ENCODE results near the gene OSBP2. TPM values are rescaled to one million over a fixed set of nuclear protein-coding genes. Genes with fewer than 3 reads are reported as not detected.

The OSBP2 gene
- total and polyA plus RNA-seq, 2 experiments from 2014 or later = 2.1 to 2.9 TPM

GRCh38 chr22:30861688-30862552 is 167.2 kb downstream of the OSBP2 start:
- Mint-ChIP-seq H3K4me3 (no peak overlapping the region), H3K27ac (no peak overlapping the region), H3K27me3 (ENCODE audit: insufficient read depth, low read depth, poor library complexity) (peaks cover 4% of the 10 kb centered on the region), H3K9me3 (no peaks in the 10 kb centered on the region), H3K36me3 (ENCODE audit: low read depth) (no peaks in the 10 kb centered on the region), H3K4me1 (0 out of 3 replicates have a peak, but pooled peaks cover 2% of the 10 kb centered on the region)
- no peaks in the 10 kb centered on the region for H3K79me2 ChIP-seq (replicated peaks; ENCODE audit: insufficient read depth)
- no peak overlapping the region for H2AFZ ChIP-seq
- H4K20me1 ChIP-seq (replicated peaks; ENCODE audit: insufficient read depth) = no peaks in the 10 kb centered on the region
- DNase-seq (ENCODE audit: low spot score) = no peak
- H3K4me1 ChIP-seq (ENCODE audit: insufficient read depth) = 0 out of 2 replicates have a peak, but pooled peaks cover 3% of the 10 kb centered on the region
- H3K36me3 ChIP-seq (ENCODE audit: insufficient read depth) = no peaks in the 10 kb centered on the region
- TF ChIP-seq CTCF (conservative IDR thresholded peaks at IDR 0.05; ENCODE audit: low read depth in 2 of 2) (no peak), REST (IDR thresholded peaks at IDR 0.05; ENCODE audit: unreplicated experiment) (no peak), ZNF331 (CRISPR knock-in tag; IDR thresholded peaks at IDR 0.05; ENCODE audit: low read depth) (no peak), EZH2phosphoT487 (IDR thresholded peaks at IDR 0.05; ENCODE audit: unreplicated experiment) (no peak), POLR2AphosphoS5 (IDR thresholded peaks at IDR 0.05; ENCODE audit: low read depth) (no peak), EZH2 (IDR thresholded peaks at IDR 0.05; ENCODE audit: low read depth, unreplicated experiment) (no peak)
- TF ChIP-seq, protein P1, sequence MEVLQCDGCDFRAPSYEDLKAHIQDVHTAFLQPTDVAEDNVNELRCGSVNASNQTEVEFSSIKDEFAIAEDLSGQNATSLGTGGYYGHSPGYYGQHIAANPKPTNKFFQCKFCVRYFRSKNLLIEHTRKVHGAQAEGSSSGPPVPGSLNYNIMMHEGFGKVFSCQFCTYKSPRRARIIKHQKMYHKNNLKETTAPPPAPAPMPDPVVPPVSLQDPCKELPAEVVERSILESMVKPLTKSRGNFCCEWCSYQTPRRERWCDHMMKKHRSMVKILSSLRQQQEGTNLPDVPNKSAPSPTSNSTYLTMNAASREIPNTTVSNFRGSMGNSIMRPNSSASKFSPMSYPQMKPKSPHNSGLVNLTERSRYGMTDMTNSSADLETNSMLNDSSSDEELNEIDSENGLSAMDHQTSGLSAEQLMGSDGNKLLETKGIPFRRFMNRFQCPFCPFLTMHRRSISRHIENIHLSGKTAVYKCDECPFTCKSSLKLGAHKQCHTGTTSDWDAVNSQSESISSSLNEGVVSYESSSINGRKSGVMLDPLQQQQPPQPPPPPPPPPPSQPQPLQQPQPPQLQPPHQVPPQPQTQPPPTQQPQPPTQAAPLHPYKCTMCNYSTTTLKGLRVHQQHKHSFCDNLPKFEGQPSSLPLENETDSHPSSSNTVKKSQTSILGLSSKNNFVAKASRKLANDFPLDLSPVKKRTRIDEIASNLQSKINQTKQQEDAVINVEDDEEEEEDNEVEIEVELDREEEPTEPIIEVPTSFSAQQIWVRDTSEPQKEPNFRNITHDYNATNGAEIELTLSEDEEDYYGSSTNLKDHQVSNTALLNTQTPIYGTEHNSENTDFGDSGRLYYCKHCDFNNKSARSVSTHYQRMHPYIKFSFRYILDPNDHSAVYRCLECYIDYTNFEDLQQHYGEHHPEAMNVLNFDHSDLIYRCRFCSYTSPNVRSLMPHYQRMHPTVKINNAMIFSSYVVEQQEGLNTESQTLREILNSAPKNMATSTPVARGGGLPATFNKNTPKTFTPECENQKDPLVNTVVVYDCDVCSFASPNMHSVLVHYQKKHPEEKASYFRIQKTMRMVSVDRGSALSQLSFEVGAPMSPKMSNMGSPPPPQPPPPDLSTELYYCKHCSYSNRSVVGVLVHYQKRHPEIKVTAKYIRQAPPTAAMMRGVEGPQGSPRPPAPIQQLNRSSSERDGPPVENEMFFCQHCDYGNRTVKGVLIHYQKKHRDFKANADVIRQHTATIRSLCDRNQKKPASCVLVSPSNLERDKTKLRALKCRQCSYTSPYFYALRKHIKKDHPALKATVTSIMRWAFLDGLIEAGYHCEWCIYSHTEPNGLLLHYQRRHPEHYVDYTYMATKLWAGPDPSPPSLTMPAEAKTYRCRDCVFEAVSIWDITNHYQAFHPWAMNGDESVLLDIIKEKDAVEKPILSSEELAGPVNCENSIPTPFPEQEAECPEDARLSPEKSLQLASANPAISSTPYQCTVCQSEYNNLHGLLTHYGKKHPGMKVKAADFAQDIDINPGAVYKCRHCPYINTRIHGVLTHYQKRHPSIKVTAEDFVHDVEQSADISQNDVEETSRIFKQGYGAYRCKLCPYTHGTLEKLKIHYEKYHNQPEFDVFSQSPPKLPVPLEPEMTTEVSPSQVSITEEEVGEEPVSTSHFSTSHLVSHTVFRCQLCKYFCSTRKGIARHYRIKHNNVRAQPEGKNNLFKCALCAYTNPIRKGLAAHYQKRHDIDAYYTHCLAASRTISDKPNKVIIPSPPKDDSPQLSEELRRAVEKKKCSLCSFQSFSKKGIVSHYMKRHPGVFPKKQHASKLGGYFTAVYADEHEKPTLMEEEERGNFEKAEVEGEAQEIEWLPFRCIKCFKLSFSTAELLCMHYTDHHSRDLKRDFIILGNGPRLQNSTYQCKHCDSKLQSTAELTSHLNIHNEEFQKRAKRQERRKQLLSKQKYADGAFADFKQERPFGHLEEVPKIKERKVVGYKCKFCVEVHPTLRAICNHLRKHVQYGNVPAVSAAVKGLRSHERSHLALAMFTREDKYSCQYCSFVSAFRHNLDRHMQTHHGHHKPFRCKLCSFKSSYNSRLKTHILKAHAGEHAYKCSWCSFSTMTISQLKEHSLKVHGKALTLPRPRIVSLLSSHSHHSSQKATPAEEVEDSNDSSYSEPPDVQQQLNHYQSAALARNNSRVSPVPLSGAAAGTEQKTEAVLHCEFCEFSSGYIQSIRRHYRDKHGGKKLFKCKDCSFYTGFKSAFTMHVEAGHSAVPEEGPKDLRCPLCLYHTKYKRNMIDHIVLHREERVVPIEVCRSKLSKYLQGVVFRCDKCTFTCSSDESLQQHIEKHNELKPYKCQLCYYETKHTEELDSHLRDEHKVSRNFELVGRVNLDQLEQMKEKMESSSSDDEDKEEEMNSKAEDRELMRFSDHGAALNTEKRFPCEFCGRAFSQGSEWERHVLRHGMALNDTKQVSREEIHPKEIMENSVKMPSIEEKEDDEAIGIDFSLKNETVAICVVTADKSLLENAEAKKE (CRISPR knock-in tag; IDR thresholded peaks at IDR 0.05) = no peak
- TF ChIP-seq, protein P2, sequence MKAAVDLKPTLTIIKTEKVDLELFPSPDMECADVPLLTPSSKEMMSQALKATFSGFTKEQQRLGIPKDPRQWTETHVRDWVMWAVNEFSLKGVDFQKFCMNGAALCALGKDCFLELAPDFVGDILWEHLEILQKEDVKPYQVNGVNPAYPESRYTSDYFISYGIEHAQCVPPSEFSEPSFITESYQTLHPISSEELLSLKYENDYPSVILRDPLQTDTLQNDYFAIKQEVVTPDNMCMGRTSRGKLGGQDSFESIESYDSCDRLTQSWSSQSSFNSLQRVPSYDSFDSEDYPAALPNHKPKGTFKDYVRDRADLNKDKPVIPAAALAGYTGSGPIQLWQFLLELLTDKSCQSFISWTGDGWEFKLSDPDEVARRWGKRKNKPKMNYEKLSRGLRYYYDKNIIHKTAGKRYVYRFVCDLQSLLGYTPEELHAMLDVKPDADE (IDR thresholded peaks at IDR 0.05) = no peak
- H3K27ac ChIP-seq (ENCODE audit: low read depth) = no peak overlapping the region
- no peak overlapping the region for H3K4me3 ChIP-seq
- no peak for ATAC-seq
- no peak overlapping the region for H3K4me2 ChIP-seq
- no peaks in the 10 kb centered on the region for H3F3A ChIP-seq (replicated peaks; ENCODE audit: low read depth)
- H3K9me2 ChIP-seq (ENCODE audit: insufficient read depth) = no peaks in the 10 kb centered on the region
- no peaks in the 10 kb centered on the region for H3K27me3 ChIP-seq (ENCODE audit: insufficient read depth)
